NCI-H345 (cell line): Measurements from ENCODE around the gene SCGB1C1.
"Not testable (repeated sequence)": the region's sequence is repeated elsewhere in the genome, so short reads cannot be mapped to it uniquely, and the experiment has no call there.

Experiments
- DNase-seq: peaks from one replicate; lab custom pipeline; 2025; lab: John Stamatoyannopoulos, UW

SCGB1C1 gene

GRCh38 chr11:218815-219593 lies 26.1 kb downstream of the SCGB1C1 start:
- no peak for DNase-seq

GRCh38 chr11:220641-221215 lies 27.9 kb downstream of the SCGB1C1 start:
- not testable (repeated sequence) for DNase-seq

GRCh38 chr11:221539-221938 lies 28.7 kb downstream of the SCGB1C1 start:
- no peak for DNase-seq

- DNase-seq = no peak
These were observed 29.3 kb downstream of the SCGB1C1 start for GRCh38 chr11:221998-222789.

GRCh38 chr11:223026-223789 lies 30.3 kb downstream of the SCGB1C1 start:
- DNase-seq = no peak

GRCh38 chr11:223884-224283 lies 31.0 kb downstream of the SCGB1C1 start:
- no peak for DNase-seq

GRCh38 chr11:224424-224823 lies 31.5 kb downstream of the SCGB1C1 start:
- no peak for DNase-seq

- DNase-seq = no peak
These were observed 33.0 kb downstream of the SCGB1C1 start for GRCh38 chr11:225734-226453.

GRCh38 chr11:227824-228379 lies 35.0 kb downstream of the SCGB1C1 start:
- no peak for DNase-seq

- no peak for DNase-seq
These were observed 37.6 kb downstream of the SCGB1C1 start for GRCh38 chr11:230431-230830.

- DNase-seq = no peak
These were observed 40.1 kb downstream of the SCGB1C1 start for GRCh38 chr11:232783-233565.

- DNase-seq = no peak
These were observed 42.3 kb downstream of the SCGB1C1 start for GRCh38 chr11:235180-235579.

GRCh38 chr11:235609-235996 lies 42.7 kb downstream of the SCGB1C1 start:
- no peak for DNase-seq

- DNase-seq = peak; percentile 91
These were observed 43.3 kb downstream of the SCGB1C1 start, which contains the start of gene SIRT3 for GRCh38 chr11:235997-236773. SIRT3 (minus strand) TSS chr11:236342; CDS start chr11:236328, 14 bp downstream.

- DNase-seq = peak; percentile 90
These were observed 44.2 kb downstream of the SCGB1C1 start, which contains the start of gene PSMD13 for GRCh38 chr11:236774-237767. PSMD13 (plus strand) TSS chr11:236976; CDS start chr11:237050, 74 bp downstream.

GRCh38 chr11:238346-238745 lies 45.5 kb downstream of the SCGB1C1 start:
- not testable (repeated sequence) for DNase-seq

GRCh38 chr11:240315-240714 lies 47.4 kb downstream of the SCGB1C1 start:
- no peak for DNase-seq

GRCh38 chr11:241634-242033 lies 48.8 kb downstream of the SCGB1C1 start:
- DNase-seq = no peak
